Mesothelial cell of epicardium (in vitro differentiated cells): Measurements from ENCODE around the gene SMIM38. TPM values are rescaled to one million over a fixed set of nuclear protein-coding genes. Genes with fewer than 3 reads are reported as not detected.

Experiments used
- DNase-seq, 2 experiments: peaks; one replicate each; pipeline ENCODE4 v3.0.0; 2021; ENCODE audit warnings: low spot score in 2 of 2; ENCODE audit not compliant: unreplicated experiment in 2 of 2
- H3K27ac Mint-ChIP-seq: 2 replicates; pipeline ENCODE4 v1.8.0; 2021; ENCODE audit warnings: mixed read lengths
- H3K27me3 Mint-ChIP-seq: 2 replicates; pipeline ENCODE4 v1.8.0; 2021; ENCODE audit warnings: low read depth, mixed read lengths
- H3K36me3 Mint-ChIP-seq: 2 replicates; pipeline ENCODE4 v1.8.0; 2021; ENCODE audit warnings: mixed read lengths
- H3K4me1 Mint-ChIP-seq: 2 replicates; pipeline ENCODE4 v1.8.0; 2021; ENCODE audit warnings: mixed read lengths
- H3K4me3 Mint-ChIP-seq: 2 replicates; pipeline ENCODE4 v1.8.0; 2021; ENCODE audit warnings: mild to moderate bottlenecking, moderate library complexity, mixed read lengths
- H3K9me3 Mint-ChIP-seq: 2 replicates; pipeline ENCODE4 v1.8.0; 2021; ENCODE audit warnings: mixed read lengths
- total RNA-seq: library from RNA; stranded (reverse); gene quantifications from 3 replicates; pipeline ENCODE4 v1.2.1, GENCODE V29; 2021
- TF ChIP-seq, protein P1 (sequence below): fragments of 200-600 bp; sonication (generic); IDR thresholded peaks from one replicate; pipeline ENCODE4 v1.5.0; 2021; ENCODE audit warnings: antibody characterized with exemption; ENCODE audit not compliant: unreplicated experiment

Gene SMIM38
- total RNA-seq, 1 donor from 2014 or later = 2.5 TPM

DNA sequence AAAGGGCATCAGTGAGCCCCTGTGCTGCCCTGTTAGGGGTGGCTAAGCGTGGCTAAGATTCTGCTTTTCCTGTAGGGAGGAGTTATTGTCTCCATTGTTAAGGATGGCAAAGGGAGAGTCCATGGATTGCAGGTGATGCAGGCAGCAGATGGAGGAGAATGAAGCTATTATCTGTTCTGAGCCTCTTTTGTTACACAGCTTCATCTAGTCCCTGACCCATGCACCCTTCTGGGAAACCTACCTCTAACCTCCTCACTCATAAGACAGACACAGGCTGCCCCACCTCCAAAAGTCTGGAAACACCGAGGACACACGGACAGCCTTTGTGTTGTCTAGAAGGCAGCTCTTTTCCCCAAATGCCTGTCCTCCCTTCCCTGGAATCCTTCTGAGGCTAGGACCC is 13.7 kb downstream of the SMIM38 start:
- Mint-ChIP-seq H3K4me1 (no peaks in the 10 kb centered on the region), H3K36me3 (no peaks in the 10 kb centered on the region), H3K27me3 (peaks cover 20% of the 10 kb centered on the region), H3K9me3 (no peaks in the 10 kb centered on the region), H3K27ac (no peak overlapping the region), H3K4me3 (no peak overlapping the region)
- no peak for DNase-seq
- TF ChIP-seq, protein P1, sequence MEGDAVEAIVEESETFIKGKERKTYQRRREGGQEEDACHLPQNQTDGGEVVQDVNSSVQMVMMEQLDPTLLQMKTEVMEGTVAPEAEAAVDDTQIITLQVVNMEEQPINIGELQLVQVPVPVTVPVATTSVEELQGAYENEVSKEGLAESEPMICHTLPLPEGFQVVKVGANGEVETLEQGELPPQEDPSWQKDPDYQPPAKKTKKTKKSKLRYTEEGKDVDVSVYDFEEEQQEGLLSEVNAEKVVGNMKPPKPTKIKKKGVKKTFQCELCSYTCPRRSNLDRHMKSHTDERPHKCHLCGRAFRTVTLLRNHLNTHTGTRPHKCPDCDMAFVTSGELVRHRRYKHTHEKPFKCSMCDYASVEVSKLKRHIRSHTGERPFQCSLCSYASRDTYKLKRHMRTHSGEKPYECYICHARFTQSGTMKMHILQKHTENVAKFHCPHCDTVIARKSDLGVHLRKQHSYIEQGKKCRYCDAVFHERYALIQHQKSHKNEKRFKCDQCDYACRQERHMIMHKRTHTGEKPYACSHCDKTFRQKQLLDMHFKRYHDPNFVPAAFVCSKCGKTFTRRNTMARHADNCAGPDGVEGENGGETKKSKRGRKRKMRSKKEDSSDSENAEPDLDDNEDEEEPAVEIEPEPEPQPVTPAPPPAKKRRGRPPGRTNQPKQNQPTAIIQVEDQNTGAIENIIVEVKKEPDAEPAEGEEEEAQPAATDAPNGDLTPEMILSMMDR = no peak

DNA sequence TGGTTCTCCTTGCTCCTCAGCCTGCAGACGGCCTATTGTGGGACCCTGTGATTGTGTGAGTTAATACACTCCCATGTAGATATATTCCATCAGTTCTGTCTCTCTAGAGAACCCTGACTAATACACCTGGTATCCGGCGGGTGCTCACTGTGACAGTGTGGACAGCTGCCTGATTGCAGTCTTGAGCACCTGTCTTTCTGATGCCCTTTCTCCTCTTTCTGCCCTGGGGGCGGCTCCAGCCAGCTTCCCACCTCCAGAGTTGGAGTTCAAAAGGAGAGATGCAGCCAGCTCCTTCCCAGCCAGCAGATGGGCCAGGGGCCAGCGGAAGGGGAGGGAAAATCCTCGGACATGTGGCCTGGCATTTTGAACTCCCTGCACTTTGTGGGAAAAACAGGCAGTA is 15.0 kb downstream of the SMIM38 start:
- Mint-ChIP-seq H3K9me3 (peaks cover 5% of the 10 kb centered on the region), H3K36me3 (no peaks in the 10 kb centered on the region), H3K4me3 (no peak overlapping the region), H3K4me1 (no peaks in the 10 kb centered on the region), H3K27me3 (peaks cover 16% of the 10 kb centered on the region), H3K27ac (no peak overlapping the region)
- DNase-seq = no peak
- TF ChIP-seq, protein P1 = no peak

DNA sequence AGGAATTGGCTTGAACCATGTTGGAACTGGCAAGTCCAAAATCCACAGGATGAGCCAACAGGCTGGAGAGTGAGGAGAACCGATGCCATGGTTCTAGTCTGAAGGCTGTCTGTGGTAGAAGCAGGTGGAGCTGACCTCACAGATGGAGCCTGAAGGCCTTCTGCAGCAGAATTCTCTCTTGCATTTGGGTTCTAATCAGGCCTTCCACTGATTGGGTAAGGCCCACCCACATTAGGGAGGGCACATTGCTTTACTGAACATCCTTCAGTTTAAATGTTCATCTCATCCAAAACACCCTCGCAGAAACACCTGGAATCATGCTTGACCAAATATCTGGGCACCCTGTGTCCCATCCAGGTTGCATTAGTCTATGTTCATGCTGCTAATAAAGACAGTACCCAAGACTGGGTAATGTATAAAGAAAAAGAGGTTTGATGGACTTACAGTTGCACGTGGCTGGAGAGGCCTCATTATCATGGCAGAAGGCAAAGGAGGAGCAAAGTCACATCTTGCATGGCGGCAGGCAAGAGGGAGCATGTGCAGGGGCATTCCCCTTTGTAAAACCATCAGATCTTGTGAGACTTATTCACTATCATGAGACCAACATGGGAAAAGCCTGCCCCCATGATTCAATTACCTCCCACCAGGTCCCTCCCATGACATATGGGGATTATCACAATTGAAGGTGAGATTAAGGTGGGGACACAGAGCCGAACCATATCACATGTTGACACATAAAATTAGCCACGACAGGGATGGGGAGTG is 15.9 kb downstream of the SMIM38 start:
- Mint-ChIP-seq H3K4me1 (no peaks in the 10 kb centered on the region), H3K27ac (no peak overlapping the region), H3K9me3 (peaks cover 8% of the 10 kb centered on the region), H3K27me3 (peaks cover 13% of the 10 kb centered on the region), H3K4me3 (no peak overlapping the region), H3K36me3 (no peaks in the 10 kb centered on the region)
- DNase-seq = no peak
- TF ChIP-seq, protein P1 = no peak

DNA sequence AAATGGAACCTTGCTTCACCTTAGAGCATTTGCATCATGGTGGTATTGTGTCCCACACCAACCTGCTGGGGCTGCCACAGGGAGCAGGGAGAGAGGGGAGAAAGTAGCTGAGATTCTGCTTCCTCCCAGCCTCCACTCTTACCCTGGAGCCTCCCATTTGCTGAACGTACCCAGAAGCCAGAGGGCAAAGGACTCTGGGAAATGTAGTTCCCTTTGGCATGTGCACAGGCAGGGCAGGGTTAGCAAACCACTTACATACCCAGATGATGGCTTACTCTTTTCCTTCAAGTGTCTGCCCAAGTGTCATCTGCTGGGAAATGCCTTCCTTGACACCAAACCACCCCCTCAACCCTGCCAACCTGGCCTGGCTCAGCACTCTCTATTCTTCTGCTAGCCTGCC is 16.9 kb downstream of the SMIM38 start:
- peaks cover 8% of the 10 kb centered on the region for H3K9me3 Mint-ChIP-seq
- no peak for DNase-seq
- H3K36me3 Mint-ChIP-seq = no peaks in the 10 kb centered on the region
- no peaks in the 10 kb centered on the region for H3K4me1 Mint-ChIP-seq
- no peak overlapping the region for H3K27ac Mint-ChIP-seq
- H3K27me3 Mint-ChIP-seq = peaks cover 3% of the 10 kb centered on the region
- no peak overlapping the region for H3K4me3 Mint-ChIP-seq
- TF ChIP-seq, protein P1 = no peak

DNA sequence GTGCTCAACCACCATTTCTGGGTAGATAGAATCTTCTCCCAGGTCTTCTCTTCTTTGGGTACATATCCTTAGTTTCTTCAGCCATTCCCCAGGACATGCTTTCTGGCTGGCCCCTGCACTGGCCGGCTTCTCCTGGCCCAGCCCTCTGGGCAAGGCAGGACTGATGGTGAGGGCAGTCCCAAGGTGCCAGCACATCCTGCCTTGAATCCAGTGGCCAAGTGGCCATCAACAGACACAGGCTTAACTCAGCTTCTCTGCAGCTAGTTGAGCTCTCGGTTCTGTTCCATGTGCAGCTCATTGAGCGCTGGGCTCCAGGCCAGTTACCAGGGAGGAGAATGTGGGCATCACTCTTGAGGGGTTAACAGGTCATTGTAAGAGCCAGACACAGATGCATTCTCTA is 17.6 kb downstream of the SMIM38 start:
- Mint-ChIP-seq H3K4me1 (no peaks in the 10 kb centered on the region), H3K27me3 (no peaks in the 10 kb centered on the region), H3K9me3 (peaks cover 8% of the 10 kb centered on the region), H3K36me3 (no peaks in the 10 kb centered on the region), H3K27ac (no peak overlapping the region), H3K4me3 (no peak overlapping the region)
- TF ChIP-seq, protein P1 = no peak
- no peak for DNase-seq
